HEK293T (cell line): ENCODE data around the gene CADM2.

ENCODE experiments used
- CTCF ChIA-PET: fragments of 350-600 bp; formaldehyde crosslinking; extraction: SDS; loops from one replicate; lab custom pipeline; 2021; ENCODE audit warnings: antibody characterized with exemption, inconsistent platforms; lab: Yijun Ruan, JAX
- POLR2A ChIA-PET: fragments of 350-600 bp; formaldehyde crosslinking; extraction: SDS; loops from one replicate; lab custom pipeline; 2020; ENCODE audit warnings: antibody characterized with exemption, inconsistent platforms; lab: Yijun Ruan, JAX
- DNase-seq: peaks from one replicate; pipeline ENCODE4 v3.0.0; 2012; ENCODE audit warnings: mixed read lengths; ENCODE audit errors: extremely low spot score
- ARNT ChIP-seq: fragments of 450-650 bp; IDR thresholded peaks from 2 replicates; pipeline ENCODE4 v1.6.1; 2017; ENCODE audit warnings: mild to moderate bottlenecking
- BHLHE40 ChIP-seq: fragments of 450-650 bp; IDR thresholded peaks from 2 replicates; pipeline ENCODE4 v1.6.1; 2016; ENCODE audit warnings: mild to moderate bottlenecking, moderate library complexity, borderline replicate concordance
- CTBP1 ChIP-seq: fragments of 450-650 bp; IDR thresholded peaks from 2 replicates; pipeline ENCODE4 v1.6.1; 2016; ENCODE audit warnings: borderline replicate concordance
- ELF4 ChIP-seq: fragments of 450-650 bp; IDR thresholded peaks from 2 replicates; pipeline ENCODE4 v1.6.1; 2017; ENCODE audit warnings: antibody characterized with exemption
- FOXA1 ChIP-seq: fragments of 450-650 bp; IDR thresholded peaks from 2 replicates; pipeline ENCODE4 v1.6.1; 2016; ENCODE audit warnings: mild to moderate bottlenecking
- FOXK2 ChIP-seq: fragments of 450-650 bp; IDR thresholded peaks from 2 replicates; pipeline ENCODE4 v1.6.1; 2016; ENCODE audit warnings: mild to moderate bottlenecking
- FOXM1 ChIP-seq: fragments of 450-650 bp; IDR thresholded peaks from 2 replicates; pipeline ENCODE4 v1.6.1; 2017; ENCODE audit warnings: mild to moderate bottlenecking, borderline replicate concordance
- HDGF ChIP-seq: fragments of 450-650 bp; IDR thresholded peaks from 2 replicates; pipeline ENCODE4 v1.6.1; 2017; ENCODE audit warnings: antibody characterized with exemption, borderline replicate concordance
- L3MBTL2 ChIP-seq: fragments of 450-650 bp; conservative IDR thresholded peaks from 2 replicates; pipeline ENCODE4 v1.6.1; 2016; ENCODE audit warnings: mild to moderate bottlenecking
- LEF1 ChIP-seq: fragments of 450-650 bp; IDR thresholded peaks from 2 replicates; pipeline ENCODE4 v1.6.1; 2017; ENCODE audit warnings: mild to moderate bottlenecking, borderline replicate concordance
- NFRKB ChIP-seq: fragments of 450-650 bp; IDR thresholded peaks from 2 replicates; pipeline ENCODE4 v1.6.1; 2016; ENCODE audit warnings: mild to moderate bottlenecking, moderate library complexity
- PKNOX1 ChIP-seq: fragments of 450-650 bp; IDR thresholded peaks from 2 replicates; pipeline ENCODE4 v1.6.1; 2016
- SP1 ChIP-seq: fragments of 450-650 bp; IDR thresholded peaks from 2 replicates; pipeline ENCODE4 v1.6.1; 2017
- SUZ12 ChIP-seq: fragments of 450-650 bp; IDR thresholded peaks from 2 replicates; pipeline ENCODE4 v1.6.1; 2016; ENCODE audit warnings: mild to moderate bottlenecking
- TARDBP ChIP-seq: fragments of 450-650 bp; IDR thresholded peaks from 2 replicates; pipeline ENCODE4 v1.6.1; 2016
- ZNF384 ChIP-seq: fragments of 450-650 bp; IDR thresholded peaks from 2 replicates; pipeline ENCODE4 v1.6.1; 2016

CADM2 gene

GRCh38 chr3:85053626-85054025 is 94.8 kb downstream of the CADM2 start:
- ChIA-PET POLR2A (no interaction called here), CTCF (no interaction called here)

GRCh38 chr3:85054579-85054978 is 95.8 kb downstream of the CADM2 start:
- TF ChIP-seq FOXM1: no peak
- TF ChIP-seq NFRKB: no peak
- no peak for TF ChIP-seq PKNOX1
- TF ChIP-seq SP1: no peak
- TF ChIP-seq SUZ12: no peak
- TF ChIP-seq LEF1: no peak
- no peak for TF ChIP-seq TARDBP
- TF ChIP-seq ZNF384: no peak
- TF ChIP-seq BHLHE40: no peak
- TF ChIP-seq ELF4: no peak
- CTCF ChIA-PET: no interaction called here
- DNase-seq: no peak
- POLR2A ChIA-PET: no interaction called here

More at GRCh38 chr3:85053626-85054025, 94.8 kb downstream of the CADM2 start:
- no peak for DNase-seq
- TF ChIP-seq L3MBTL2: no peak
- no peak for TF ChIP-seq ARNT
- no peak for TF ChIP-seq CTBP1
- no peak for TF ChIP-seq TARDBP
- TF ChIP-seq PKNOX1: no peak
- no peak for TF ChIP-seq BHLHE40
- TF ChIP-seq ZNF384: no peak
- no peak for TF ChIP-seq FOXA1
- TF ChIP-seq ELF4: no peak
- TF ChIP-seq LEF1: no peak
- TF ChIP-seq SUZ12: no peak
- TF ChIP-seq NFRKB: no peak
- no peak for TF ChIP-seq SP1
- TF ChIP-seq FOXM1: no peak
- TF ChIP-seq HDGF: no peak
- TF ChIP-seq FOXK2: no peak

DNA sequence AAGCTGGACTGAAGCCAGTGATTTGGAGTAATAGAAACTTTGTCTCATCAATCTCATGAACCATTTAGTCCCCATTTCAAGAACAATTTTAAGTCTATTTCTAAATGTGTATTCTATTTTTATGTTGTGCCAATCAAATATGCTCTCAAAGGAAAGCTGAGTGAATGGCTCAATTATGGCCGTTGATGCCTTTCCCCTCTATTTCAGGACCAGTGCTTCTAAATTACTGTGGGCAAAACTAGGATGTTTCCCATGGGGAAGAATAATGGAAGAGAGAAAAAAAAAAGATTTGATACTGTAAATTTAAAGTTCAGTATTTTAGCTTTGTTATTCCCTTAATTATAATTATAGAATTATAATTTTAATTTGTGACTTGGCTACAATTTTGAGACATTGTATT is 110.1 kb downstream of the CADM2 start:
- ChIA-PET POLR2A (no interaction called here), CTCF (no interaction called here)
- no peak for DNase-seq
- TF ChIP-seq FOXA1 (no peak), TARDBP (no peak), LEF1 (no peak), BHLHE40 (no peak), ELF4 (no peak), L3MBTL2 (no peak), SUZ12 (no peak), FOXK2 (no peak)

DNA sequence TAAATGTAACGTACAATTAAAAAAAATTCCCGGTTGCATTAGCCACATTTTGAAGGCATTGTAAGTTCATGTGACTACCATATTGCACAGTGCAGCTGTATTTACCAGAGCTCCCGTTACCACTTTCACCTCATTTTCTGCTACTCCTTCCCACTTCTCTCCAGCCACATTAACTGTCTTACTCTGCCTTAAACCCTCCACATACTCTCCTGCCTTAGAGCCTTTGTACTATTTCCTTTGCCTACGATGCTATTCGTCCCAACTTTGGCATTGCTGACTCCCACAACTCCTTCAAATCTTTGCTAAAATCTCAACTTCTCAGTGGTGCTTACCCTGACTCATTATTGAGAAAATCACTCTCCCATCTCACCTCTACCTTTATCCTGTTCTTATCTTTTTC is 115.2 kb downstream of the CADM2 start:
- no peak for TF ChIP-seq PKNOX1
- TF ChIP-seq FOXK2: no peak
- TF ChIP-seq HDGF: no peak
- TF ChIP-seq TARDBP: no peak
- no peak for TF ChIP-seq ARNT
- no peak for TF ChIP-seq SP1
- TF ChIP-seq LEF1: no peak
- TF ChIP-seq CTBP1: no peak
- TF ChIP-seq FOXA1: no peak
- no peak for TF ChIP-seq ZNF384
- ChIA-PET POLR2A (no interaction called here), CTCF (no interaction called here)
- DNase-seq: no peak

DNA sequence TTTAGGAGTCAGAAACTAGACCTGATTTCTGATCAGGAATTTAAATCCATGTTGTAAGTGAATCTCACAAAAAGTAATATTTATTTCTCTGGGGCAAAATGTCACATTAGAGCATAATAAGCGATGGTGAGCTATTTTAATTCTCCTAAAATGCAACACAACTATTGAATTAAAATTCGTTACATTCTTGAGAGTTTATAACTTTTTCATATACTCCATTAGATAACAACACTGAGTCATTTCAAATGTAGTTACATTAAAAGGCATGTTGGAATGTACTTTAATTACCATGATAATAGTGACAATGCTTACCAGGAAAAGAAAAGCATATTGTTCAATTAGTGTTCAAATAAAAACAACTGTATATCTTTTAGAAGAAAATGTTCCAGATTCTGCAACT is 116.9 kb downstream of the CADM2 start:
- DNase-seq: no peak
- no peak for TF ChIP-seq L3MBTL2
- TF ChIP-seq ELF4: no peak
- no peak for TF ChIP-seq HDGF
- TF ChIP-seq FOXM1: no peak
- no peak for TF ChIP-seq ZNF384
- TF ChIP-seq ARNT: no peak
- TF ChIP-seq TARDBP: no peak
- no peak for TF ChIP-seq FOXK2
- TF ChIP-seq CTBP1: no peak
- no peak for TF ChIP-seq SP1
- no peak for TF ChIP-seq SUZ12
- TF ChIP-seq LEF1: no peak
- no peak for TF ChIP-seq PKNOX1
- POLR2A ChIA-PET: no interaction called here
- CTCF ChIA-PET: no interaction called here

DNA sequence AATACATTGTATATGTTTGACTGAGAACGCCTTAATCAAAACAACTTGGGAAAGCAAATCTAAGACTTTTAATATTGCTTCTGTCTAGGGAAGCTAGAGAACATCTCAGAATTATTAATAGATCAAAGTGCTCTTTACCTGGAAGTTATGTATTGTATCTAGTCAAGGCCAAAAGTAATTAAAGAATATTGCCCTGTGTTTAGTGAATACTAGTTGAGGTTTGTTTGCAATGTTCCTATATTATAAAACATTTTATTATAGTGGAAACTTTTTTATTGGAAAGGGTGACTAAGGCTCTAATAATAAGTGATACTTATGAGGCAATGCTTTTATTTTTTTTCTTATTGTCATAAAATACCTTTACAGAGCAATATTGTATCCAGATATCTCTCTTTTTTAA is 118.2 kb downstream of the CADM2 start:
- no peak for DNase-seq
- TF ChIP-seq HDGF (no peak), SUZ12 (no peak), ARNT (no peak), L3MBTL2 (no peak), FOXK2 (no peak), LEF1 (no peak), FOXA1 (no peak)
- CTCF ChIA-PET: no interaction called here
- POLR2A ChIA-PET: no interaction called here
